Erythroblast (primary cell): ENCODE results near the gene PRR11.
"Not testable (repeated sequence)": the region's sequence is repeated elsewhere in the genome, so short reads cannot be mapped to it uniquely, and the experiment has no call there.

Source experiments
- GATA1 ChIP-seq: IDR thresholded peaks from 2 replicates; pipeline ENCODE4 v1.6.1; 2011; ENCODE audit warnings: low read depth, mild to moderate bottlenecking, control low read depth, low read length, moderate library complexity
- POLR2A ChIP-seq: IDR thresholded peaks from 2 replicates; pipeline ENCODE4 v1.6.1; 2011; ENCODE audit warnings: mild to moderate bottlenecking, low read length

GRCh38 chr17:59228588-59228987, 73.0 kb downstream of the PRR11 start:
- not testable (repeated sequence) for TF ChIP-seq POLR2A, GATA1
